ENCODE data around the gene PSTK.

Gene PSTK

DNA sequence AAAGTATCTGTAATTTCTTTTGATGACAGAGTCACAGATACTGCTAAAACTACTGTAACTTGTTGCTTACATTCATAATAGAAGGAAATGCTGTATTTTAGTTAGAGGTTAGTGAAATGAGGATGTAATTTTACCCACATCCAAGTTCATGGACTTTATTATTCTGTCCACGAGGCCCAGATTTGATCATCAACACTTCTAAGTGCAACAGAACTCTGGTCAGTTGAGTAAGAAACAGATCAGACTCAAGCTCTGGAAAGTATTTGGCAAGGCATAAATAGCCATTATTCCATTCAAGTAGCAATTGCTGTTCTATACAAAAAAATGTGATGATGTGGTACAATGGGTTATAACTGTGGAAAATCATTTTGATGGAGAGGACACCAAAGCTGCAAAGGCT is 50.9 kb downstream of the PSTK start:
- no peak overlapping the region for H3K4me3 ChIP-seq (ENCODE audit: low read length)
- TF ChIP-seq, protein P1, sequence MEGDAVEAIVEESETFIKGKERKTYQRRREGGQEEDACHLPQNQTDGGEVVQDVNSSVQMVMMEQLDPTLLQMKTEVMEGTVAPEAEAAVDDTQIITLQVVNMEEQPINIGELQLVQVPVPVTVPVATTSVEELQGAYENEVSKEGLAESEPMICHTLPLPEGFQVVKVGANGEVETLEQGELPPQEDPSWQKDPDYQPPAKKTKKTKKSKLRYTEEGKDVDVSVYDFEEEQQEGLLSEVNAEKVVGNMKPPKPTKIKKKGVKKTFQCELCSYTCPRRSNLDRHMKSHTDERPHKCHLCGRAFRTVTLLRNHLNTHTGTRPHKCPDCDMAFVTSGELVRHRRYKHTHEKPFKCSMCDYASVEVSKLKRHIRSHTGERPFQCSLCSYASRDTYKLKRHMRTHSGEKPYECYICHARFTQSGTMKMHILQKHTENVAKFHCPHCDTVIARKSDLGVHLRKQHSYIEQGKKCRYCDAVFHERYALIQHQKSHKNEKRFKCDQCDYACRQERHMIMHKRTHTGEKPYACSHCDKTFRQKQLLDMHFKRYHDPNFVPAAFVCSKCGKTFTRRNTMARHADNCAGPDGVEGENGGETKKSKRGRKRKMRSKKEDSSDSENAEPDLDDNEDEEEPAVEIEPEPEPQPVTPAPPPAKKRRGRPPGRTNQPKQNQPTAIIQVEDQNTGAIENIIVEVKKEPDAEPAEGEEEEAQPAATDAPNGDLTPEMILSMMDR (conservative IDR thresholded peaks at IDR 0.05; ENCODE audit: low read depth, low read length), result no peak
- no peak for DNase-seq (ENCODE audit: low read depth)

DNA sequence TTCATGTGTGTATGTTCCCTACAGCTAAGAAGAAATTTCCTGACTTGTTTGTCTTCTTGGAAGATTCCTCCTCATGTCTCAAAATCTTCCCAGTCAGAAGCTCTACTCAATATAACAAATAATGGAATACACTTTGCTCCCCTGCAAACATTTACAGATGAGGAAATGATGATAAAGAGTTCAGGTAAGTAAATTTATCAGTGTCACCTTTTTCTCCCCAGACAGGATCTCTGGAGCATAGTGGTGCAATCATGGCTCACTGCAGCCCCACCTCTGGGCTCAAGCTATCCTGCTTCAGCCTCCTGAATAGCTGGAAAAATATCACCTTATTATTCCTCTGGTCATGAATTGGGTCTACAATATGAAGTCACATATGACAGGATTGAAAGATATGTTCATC is 54.1 kb downstream of the PSTK start:
- no peak overlapping the region for H3K4me3 ChIP-seq (ENCODE audit: low read length)
- TF ChIP-seq, protein P1 (conservative IDR thresholded peaks at IDR 0.05; ENCODE audit: low read depth, low read length), result no peak
- DNase-seq (ENCODE audit: low read depth), result no peak

DNA sequence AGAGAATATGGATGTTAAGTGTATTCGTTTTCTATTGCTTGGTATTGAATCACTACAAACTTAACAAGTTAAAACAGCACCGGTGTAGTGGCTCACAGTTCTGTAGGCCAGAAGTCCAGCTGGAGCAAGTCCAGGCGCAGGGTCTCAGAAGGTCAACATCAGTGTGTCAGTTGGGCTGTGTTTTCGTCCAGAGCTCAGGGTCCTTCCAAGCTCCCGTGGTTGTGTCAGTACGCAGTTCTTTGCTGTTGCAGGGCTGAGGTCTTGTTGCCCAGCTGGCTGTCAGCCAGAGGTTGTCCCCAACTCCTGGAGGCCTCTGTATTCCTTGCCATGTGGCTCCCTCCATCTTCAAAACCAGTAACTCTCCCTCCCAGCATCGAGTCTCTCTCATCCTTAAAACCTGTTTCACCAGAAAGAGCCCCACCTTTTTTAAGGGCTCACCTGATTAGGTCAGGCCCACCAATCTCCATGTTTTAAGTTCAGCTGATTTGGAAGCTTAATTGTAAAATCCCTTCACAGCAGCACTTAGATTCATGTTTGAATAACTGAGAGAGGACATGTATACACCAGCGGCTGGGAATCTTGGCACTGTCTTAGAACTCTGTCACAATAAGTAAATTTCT is 55.4 kb downstream of the PSTK start:
- no peak overlapping the region for H3K4me3 ChIP-seq (ENCODE audit: low read length)
- TF ChIP-seq, protein P1 (conservative IDR thresholded peaks at IDR 0.05; ENCODE audit: low read depth, low read length), result no peak
- DNase-seq (ENCODE audit: low read depth), result no peak

DNA sequence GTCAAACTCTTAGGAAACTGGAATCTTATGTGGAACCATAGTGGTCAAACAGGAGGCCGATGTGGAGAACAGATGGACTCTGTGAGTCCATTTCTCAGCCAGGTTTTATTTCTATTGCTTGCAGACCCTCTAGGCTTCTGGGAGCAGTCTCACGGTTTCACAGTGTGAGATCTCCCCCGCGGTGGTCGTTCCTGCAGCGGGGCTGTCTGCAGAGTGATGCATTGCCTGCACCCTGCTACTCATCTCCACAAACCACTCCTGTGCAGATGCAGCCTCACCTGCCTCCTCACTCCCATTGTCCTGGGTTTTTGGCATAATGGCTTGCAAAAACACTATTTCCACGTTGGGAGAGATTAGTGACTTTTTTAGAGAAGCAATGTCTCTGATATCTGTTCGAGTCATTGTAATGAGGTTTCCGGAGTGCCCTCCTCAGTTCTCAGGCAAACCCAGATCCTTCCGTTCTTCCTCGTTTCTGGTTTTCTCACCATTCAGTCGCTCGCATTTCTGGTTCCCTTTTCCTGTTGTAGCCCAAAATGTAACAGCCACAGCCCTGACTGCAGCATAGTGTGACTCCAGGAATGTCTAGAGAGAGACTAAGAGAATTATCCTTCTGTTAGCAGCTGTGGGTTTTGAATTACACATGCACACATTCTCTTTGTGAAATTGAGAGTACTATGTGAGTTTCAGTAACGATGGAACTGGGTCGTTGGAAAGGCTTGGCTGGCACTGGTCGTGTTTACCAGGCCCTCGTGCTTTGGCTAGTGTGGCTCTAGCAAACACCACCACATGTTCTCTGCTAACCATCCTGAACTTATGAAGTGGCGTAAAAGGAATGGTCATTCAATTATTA is 58.8 kb downstream of the PSTK start:
- no peak overlapping the region for H3K4me3 ChIP-seq (ENCODE audit: low read length)
- DNase-seq (ENCODE audit: low read depth), result no peak
- TF ChIP-seq, protein P1 (conservative IDR thresholded peaks at IDR 0.05; ENCODE audit: low read depth, low read length), result no peak

DNA sequence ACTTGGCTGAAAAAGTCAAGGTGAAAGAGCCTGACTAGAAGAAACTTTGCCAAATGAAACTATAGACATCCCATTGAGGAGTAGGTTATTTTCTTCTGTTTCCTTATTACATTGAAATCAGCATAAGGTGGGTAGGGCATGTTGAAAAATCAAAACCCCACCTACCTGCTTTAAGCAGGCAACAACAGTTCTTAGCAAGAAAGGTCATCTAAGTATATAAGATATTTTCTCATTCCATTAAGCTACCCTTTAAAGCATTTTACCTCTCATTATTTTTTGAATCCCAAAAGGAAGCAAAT is 59.4 kb downstream of the PSTK start:
- H3K4me3 ChIP-seq (ENCODE audit: low read length), result no peak overlapping the region

More for the DNA sequence above, 59.4 kb downstream of the PSTK start:
- no peak for DNase-seq (ENCODE audit: low read depth)
- TF ChIP-seq, protein P1 (conservative IDR thresholded peaks at IDR 0.05; ENCODE audit: low read depth, low read length), result no peak

All from retinal pigment epithelial cell (primary cell).